HG02763 (cell line): ENCODE data around the gene ASPDH.

Experiments used
- ATAC-seq: cut with Tn5 transposase; IDR thresholded peaks from one replicate; pipeline ENCODE4 v1.9.1; 2021; ENCODE audit warnings: mild to moderate bottlenecking, moderate library complexity; ENCODE audit not compliant: unreplicated experiment

The ASPDH gene

DNA sequence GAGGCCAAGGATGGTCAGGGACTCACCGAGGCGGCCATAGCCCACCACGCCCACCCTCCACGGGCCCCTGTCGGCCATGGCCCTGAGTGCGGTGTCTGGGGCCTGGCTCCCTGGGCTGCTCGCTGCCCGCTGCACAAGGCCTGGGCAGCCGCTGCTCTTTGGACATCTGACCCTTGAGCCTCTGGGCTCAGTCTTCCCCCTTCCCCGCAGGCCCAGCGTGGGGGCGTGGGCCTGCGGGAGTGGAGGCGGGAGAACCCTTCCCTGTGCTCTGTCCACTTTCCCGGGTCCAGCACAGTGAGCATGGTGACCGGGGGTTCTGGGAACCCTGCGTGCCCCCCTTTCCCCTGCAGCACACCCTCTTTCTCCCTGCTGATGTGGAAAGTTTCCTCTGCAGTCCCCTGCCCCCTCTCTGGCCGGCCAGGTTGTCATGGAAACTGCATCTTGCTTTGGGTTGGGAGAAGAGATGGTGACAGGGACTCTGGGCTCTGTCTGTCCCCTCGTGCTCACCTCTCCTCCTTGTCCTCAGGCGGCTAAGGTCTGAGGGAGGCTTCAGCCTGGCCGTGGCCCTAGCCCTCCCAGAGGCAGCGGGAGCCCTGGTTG is at the start of gene ASPDH:
ASPDH (minus strand) TSS at position 168 of the 600 bp plus-strand sequence; CDS start at position 78, 90 bp downstream.
- ATAC-seq = no peak

DNA sequence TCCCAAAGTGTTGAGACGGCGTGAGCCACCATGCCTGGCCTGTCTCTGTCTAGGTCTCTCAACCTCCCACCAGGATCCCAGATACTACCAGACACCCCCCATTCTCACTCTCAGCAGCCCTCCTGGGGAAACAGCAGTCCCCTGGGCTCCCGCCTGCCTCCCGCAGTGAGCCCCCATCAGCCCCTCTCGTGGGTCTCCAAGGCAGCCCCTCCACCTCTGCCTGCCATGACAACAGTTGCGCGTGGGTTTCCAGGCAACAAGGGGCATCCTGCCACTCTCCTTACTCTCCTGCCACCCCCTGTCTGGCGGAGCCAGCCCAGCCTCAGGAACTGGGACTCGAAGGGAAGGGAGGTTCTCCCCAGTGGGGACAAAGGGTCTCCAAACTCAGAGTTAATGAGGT is 49.3 kb upstream of the ASPDH start:
- no peak for ATAC-seq

DNA sequence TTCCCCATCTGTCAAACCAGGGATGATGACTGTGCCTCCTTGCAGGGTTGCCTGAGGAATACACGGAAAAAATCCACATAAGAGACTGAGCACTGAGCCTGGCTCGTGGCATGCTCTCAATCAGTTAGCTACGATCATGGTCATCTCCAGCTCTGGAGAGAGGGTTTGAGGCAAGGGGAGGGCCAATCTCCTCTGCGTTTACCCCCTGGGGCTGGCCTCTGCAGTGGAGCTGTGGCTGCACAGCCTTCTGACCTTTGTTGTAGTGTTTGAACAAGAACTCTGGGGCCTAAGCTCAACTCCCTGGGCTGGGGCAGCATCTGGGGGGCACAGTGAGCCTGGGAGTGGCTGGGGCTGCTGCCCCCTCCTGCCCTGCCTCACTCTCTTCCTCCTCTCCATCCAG is 48.6 kb upstream of the ASPDH start:
- ATAC-seq = no peak

DNA sequence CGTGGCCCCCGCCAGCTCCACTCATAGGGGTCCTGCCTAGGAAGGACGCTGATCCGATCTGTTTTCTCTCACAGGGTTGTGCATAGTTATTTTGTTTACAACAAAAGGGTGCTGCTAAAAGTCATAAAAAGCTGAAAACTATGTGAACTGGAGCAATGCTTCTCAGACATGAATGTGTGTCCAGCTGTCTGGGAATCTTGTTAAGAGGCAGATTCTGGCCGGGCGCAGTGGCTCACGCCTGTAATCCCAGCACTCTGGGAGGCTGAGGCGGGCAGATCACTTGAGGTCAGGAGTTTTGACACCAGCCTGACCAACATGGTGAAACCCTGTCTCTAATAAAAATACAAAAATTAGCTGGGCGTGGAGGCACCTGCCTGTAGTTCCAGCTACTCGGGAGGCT is 45.9 kb upstream of the ASPDH start:
- ATAC-seq = no peak

DNA sequence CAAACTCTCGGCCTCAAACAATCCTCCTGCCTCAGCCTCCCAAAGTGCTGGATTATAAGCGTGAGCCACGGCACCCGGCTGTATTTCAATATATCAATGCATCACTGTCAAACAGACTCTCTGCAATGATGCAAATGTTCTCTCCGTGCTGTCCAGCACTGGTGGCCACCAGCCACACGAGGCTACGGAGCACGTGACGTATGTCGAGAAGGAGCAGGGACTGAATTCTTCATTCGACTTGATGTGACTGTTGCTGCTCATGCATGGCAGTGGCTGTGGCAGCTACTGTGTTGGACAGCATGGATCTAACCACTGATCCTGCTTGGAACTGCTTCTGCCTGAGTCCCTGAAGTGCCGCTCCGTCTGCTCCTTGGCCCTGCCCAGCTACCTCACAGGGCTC is 44.7 kb upstream of the ASPDH start:
- ATAC-seq = no peak

DNA sequence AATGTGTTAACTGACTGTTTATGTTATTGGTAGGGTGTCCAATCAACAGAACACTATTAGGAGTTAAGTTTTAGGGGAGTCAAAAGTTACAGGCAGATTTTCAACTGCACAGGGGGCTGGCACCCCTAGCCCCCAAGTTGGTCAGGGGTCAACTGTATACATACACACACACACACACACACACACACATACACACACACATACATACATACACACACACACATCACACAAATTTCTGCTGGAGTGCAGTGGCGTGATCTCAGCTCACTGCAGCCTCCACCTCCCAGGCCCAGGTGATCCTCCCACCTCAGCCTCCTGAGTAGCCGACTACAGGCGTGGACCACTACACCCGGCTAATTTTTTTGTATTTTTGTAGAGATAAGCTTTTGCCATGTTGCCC is 44.3 kb upstream of the ASPDH start:
- no peak for ATAC-seq

DNA sequence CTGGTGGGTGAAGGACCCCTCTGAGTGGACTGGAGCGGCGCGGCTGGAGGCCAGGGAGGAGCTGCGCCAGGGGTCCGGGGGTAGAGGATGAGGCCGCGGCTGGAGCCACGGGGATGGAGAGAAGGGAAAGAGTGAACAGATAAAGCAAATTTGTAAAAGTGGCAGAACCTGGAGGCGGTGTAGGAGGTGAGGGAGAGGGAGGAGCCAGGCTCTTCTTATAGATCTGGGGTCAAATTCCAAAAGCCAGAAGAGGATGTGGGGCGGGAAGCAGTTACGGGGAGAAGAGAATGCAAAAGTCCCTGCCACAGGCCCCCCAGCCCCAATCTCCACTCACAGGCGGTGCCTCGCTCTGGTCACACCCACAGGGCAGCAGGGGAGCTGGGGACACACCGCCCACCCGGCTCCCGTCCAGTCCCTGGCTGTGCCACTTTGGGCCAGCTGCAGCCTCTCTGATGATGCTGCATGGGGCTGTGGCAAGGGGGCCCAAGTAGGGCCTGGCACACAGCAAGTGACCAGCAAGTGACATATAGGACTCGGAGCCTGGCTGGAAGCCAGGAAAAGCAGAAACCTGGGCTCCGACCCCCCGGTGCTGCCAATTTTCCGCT is 43.4 kb upstream of the ASPDH start:
- ATAC-seq = no peak

DNA sequence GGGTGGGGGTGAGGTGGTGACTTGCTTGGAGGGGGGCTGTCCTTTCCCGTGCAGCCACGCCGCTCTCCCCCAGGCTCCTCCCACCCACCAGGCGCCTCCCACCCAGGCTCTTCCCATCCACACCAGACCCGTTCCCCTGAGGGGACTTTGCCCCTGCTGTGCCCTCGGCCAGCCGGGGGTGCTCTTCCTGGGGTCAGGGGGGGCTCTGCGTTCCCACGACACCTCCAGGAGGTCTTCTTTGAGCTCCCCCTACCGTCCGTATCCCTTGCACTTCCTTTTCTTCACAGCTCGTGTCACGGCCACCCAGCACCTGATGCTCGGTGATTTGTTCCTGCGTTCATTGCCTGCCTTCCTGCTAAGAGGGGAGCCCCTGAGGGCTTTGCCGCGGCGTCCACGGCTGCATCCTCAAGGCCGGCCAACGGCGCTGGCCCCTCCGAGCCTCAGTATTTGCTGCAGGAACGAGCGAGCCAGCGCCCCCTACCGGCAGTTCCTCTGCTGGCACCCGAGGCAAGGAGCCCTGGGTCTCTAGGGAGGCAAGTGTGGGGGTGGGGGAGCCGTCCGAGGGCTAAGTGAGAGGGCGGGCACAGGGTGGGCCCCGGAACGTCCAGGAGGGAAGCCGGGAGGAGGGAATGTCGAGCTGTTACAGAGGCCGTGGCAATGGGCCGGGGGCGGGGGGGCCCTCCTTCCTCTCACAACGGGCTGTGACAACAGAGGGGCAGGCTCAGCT is 42.7 kb upstream of the ASPDH start:
- ATAC-seq = no peak

DNA sequence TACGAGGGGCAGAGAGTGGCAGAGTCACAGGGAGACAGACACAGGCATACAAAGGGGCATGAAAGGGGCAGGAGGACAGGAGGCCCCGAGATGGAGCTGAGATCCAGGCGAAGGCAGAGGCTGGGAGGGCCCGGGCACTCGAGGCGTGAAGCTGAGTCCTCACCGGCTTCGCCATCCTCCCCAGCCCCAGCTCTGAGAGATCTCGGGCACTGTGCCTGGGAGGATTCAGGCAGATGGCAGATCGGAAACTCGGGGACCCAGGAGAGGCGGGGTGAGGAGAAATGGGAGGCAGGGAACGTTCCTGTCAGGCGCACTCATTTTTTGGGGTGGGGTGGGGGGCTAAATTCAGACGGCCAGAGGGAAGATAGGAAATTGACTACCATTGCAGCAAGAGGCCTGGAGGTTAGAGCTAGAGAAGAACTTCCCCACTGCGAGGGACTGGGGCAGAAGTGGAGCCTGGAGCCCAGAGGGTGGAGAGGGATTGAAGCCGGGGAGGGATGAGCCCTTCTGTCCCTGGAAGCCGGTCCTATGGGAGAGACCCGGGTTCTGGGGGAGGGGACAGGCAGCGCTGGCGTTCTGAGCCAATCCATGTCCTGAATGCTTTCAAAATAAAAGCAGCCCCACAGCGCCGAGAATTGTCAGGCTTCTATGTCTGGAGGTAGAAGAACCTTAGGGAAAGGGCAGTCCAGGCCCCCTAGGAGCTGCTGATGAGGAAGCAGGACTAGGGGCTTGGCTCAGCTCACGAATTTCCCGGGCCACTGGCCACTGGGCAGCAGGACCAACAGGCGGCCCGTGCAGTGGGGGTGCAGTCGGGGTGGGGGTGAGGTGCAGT is 42.0 kb upstream of the ASPDH start:
- ATAC-seq = no peak

DNA sequence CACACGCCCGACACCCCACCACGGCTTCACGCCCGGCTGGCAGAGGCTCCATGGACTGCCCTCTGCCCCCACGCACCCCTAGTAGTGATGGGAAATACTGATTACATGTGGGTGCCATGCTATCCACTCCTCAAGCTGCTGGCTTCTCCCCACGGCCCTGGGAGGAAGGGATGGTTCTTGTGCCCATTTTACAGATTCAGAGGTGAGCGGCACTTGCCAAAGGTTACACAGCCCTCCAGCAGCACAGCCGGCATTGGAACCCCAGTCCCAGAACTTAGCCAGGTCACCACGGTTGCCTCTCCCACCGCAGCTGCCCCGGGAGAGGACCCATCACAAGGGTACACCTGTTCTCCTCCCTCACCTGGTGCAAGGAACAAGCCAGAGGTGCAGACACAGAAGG is 41.3 kb upstream of the ASPDH start:
- ATAC-seq = no peak

DNA sequence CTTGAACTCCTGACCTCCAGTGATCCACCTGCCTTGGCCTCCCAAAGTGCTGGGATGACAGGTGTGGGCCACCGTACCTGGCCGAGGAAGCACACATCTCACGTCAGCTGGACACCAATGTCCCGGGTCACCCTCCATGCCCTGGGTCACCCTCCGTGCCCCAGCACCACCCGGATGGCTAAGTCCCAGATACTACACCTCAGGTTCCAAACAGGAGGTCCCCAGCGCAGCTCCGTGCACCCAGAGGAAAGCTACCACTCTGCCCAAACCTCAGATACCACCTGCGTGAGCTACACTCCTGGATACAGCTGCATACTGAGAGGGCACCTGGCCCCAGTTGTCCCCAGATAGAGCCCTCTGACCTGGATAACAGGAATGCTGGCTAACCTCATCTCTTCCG is 40.5 kb upstream of the ASPDH start:
- no peak for ATAC-seq

DNA sequence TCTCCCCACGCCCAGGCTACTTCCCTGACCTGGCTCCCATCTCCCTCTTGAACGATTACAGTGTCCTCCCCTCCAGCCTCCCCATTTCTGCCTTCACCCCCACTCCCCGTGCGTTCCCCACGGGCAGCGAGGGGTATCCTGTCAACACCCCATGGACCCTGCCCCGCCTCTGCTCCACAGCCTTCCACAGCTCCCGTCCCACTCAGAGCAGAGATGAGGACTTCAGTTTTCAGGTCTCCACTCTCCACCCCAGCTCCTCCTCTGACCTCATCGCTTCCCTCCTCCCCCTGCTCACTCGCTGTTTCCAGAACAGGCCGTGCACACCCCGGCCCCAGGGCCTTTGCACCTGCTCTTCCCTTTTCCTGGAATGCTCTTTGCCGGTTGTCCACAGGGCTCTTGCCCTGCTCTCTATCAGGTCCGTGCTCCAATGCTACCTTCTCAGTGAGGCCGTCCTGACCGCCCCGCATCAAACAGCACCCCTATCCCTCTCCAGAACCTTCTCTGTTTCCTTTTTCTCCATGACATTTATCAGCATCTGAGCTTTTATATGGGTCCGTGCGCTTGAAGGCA is 39.5 kb upstream of the ASPDH start:
- no peak for ATAC-seq

DNA sequence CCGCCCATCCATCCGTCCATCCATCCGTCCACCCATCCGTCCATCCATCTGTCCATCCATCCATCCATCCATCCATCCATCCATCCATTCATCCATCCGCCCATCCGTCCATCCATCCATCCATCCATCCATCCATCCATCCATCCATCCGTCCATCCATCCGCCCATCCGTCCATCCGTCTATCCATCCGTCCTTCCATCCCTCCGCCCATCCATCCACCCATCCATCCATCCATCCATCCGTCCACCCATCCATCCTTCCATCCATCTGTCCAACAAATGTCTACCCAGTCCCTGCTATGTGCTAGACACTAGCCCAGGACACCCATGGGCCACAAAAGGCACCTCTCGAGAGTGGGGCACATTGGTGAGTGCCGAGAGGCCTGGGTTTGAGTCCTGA is 38.8 kb upstream of the ASPDH start:
- ATAC-seq = no peak

DNA sequence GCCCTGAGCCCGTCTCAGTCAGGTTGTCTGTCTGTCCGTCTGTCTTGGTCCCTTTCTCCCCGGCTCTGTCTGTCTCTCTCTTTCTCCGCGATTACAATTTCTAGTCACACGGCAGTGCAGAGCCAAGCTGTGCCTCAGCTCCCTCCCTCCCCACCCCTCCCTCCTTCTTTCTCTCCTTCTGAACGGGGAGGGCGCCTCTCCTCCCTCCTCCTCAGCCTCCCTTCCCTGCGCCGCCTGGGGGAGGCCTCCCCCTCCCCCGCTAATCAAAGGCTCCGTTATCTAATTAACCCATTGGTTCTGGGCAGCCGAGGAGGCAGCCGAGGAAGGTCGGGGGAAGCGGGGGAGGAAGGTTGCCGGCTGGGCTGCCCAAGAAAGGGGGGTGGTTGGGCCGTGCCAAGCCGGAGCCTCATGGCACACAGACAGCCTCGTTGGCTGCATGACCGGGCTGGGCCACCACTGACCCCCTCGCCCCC is 38.0 kb upstream of the ASPDH start:
- no peak for ATAC-seq

DNA sequence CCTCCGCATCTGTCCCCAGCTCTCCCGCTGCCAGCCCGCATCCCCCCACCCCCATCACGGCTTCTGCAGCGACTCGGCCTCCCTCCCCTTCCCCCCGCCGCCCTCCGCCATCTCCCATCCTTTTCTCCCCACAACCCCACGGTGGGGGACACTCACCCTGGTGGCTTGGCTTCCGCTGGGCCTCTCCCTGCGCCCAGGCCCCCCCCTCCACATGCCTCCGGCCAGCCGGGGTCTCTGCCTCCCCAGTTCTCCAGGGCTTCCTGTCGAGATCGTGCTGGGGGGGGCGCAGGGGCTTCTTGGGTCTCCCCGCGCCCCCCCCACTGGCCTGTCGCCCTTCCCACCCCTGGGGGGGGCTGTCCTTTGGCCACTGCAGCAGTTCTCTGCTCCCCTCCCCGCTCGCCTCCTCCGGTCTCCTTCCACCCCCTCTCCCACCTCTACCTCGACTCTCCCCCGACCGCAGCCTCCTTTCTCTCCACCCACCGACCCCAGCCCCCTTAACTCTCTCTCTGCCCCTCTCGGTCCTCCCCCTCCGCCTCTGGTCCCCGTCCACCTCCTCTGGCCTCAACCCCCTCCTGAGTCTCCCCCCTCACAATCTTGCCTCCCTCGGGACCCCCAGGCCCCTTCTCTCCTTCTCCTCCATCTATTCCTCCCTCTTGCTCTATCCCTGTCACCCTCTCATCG is 37.5 kb upstream of the ASPDH start:
- no peak for ATAC-seq

DNA sequence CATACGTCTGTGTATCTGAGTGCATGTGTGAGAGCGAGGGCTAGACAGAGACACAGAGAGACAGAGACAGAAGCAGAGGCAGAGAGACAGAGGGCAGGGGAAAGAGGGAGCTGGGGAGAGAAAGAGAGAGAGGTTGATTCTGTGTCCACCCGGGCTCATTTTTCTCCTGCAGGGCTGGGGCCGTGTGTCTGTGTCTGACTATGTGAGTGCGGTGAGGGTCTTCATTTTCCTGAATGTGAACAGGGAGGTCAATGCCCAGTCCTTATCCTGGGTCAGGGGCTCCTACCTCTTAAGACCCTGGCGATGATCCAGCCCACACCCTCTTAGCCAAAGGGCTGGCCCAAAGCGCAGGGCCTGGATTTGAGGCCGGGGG is 36.9 kb upstream of the ASPDH start:
- ATAC-seq = no peak

DNA sequence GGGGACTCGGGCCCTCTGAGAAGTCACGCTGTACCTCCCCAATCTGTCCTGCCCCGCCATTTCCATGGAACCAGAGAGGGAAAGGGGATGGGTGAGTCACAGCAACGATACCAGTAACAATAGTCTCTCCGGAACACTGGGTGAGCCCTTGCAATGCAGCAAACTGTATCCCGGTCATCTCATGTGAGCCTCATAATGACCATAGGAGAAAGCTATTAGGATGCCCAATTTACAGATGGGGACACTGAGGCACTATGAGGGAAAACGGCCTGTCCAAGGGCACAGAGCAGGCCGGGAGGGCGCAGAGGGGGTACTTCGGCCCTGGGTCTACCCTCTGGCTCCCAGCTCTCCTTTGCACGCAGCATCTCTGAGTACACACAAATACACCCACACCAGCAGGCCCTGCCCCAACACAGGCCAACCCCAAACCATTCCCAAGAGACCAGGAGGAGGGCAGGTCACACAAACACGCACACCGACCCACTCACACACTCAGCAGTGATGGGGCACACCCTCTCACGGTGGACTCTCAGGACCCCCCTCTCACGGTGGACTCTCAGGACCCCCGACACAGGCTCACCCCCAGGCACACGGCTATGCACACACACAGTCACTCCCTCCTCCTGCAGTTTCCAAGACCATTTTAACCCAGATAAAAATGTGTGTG is 36.3 kb upstream of the ASPDH start:
- no peak for ATAC-seq

DNA sequence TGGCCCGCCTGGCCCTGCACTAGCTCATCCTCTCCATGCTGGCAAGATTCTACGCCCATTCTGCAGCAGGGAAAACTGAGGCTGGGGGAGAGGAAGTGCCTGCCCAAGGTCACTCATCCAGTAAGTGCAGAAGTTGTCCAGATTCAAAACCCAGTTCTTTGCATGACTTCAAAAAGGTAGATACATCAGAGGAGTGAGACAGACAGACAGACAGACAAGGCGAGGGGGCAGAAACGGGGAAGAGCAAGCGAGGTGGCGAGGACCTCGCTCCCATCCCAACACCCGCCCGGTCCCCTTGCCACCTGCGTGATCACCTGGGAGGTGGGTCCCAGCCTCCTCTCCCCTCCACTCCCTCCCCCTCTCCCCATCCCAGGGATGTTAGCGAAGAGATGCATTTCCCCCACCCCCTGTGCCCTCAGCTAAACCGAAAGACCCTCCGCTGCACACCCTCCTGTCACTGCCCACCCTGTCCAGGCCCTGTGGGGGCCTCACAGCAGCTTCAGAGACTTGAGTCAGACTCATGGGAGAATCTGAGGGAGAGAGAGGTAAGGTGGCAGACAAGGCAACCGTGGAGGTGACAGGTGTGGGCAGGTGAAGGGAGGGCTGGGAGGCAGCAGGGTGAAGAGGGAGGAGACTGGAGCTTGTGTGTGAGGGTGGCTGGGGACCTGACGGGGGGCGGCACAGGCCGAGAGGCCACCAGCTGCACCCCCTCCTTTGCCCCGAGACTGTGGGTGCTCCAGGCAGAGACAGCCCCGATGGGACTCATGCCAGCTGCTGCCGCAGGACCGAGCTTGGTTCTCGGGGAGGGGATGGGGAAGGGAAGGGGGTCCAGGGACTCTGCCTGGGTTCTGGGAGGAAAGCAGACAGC is 35.6 kb upstream of the ASPDH start:
- ATAC-seq = no peak
